Peyer's patch (tissue), 4 donors: ENCODE results near the gene DGKI.

Source experiments
- CTCF ChIP-seq, 6 experiments: fragments of 450-650 bp in 4 of 6; fragments of 200-600 bp in 2 of 6; sonication (generic) in 1 of 6; IDR thresholded peaks; one replicate each; pipeline ENCODE4 v1.5.1; 2017 to 2019; ENCODE audit warnings: antibody characterized with exemption in 6 of 6, mild to moderate bottlenecking in 3 of 6, moderate library complexity in 1 of 6
- POLR2A ChIP-seq, 2 donors: fragments of 450-650 bp; IDR thresholded peaks; one replicate each; pipeline ENCODE4 v1.5.1; 2017; ENCODE audit warnings: antibody characterized with exemption in 2 of 2, mild to moderate bottlenecking in 2 of 2, moderate library complexity in 2 of 2

GRCh38 chr7:137458399-137458798 is 388.4 kb downstream of the DGKI start:
- TF ChIP-seq CTCF (IDR thresholded peaks at IDR 0.05) (no peak), POLR2A (IDR thresholded peaks at IDR 0.05) (no peak)
